ENCODE data around the gene THRB.

- TF ChIP-seq CTCF (IDR thresholded peaks at IDR 0.05), result no peak
- no peak for TF ChIP-seq POLR2A (IDR thresholded peaks at IDR 0.05)
Measured at GRCh38 chr3:24348348-24348747, 146.3 kb downstream of the THRB start.
